Fibroblast of peridontal ligament (primary cell): ENCODE measurements around the gene INPP5K.
"Not testable (repeated sequence)": the region's sequence is repeated elsewhere in the genome, so short reads cannot be mapped to it uniquely, and the experiment has no call there.

Source experiments
- DNase-seq: peaks from one replicate; pipeline ENCODE4 v3.0.0-alpha.2; 2010; ENCODE audit errors: extremely low read depth

The INPP5K gene

DNA sequence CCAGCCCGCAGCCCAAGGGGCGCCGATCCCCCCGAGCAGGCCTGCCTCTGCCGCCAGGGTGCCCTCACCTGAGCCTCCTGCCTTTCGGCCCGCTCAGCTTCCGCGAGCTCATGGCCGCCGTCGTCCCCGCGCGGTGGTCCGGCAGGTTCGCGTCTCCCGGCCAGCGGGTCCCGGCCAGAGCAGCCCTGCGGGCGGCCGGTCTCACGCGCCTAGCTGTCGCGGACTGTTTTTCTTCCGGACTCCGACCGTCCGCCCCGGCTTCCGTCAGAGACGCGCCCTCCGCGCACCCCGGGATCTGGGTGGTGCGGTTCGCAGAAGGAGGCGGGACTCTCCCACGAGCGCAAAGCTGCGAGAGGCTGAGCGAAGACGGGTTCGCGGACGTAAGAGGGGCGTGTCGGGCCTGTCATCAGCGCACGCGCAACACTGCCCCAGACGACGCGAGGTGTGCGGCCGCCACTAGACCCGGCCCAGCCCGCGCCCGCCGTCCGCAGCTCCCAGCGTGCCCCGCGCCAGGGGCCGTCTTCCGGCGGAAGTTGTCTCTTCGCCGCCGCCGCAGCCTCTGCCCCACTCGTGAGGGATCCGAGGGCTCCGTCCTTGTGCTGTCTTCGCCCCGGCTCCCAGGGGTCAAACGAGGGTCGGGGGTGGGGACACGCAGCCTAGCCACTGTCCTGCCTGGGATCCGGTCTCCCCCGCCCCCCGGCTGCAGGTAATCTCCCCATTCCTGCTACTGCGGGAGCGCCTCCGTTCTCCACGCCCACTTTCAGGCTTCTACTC is at the start of gene INPP5K:
Gene INPP5K, minus strand, starts transcription at position 225 of the 774 bp plus-strand sequence. Its CDS starts 113 bp downstream, at position 112.
- peak; percentile 97 for DNase-seq

DNA sequence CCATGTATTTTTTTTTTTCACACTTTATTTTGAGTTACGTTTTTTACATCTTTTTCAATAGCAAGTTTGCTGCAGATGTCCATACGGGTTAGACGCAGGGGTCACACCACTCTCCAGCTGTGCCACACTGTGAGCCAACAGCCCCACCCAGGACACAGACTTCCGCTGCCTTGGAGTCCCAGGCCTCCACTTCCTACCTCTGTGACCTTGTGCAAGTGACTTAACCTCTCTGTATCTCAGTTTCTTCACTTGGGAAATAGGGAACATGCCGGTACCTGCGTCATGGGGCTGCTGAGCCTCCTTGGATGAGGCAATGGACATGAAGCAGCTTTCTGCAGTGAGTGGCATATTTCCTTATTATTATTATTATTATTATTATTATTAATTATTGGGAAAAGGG is 49.5 kb upstream of the INPP5K start:
- no peak for DNase-seq

DNA sequence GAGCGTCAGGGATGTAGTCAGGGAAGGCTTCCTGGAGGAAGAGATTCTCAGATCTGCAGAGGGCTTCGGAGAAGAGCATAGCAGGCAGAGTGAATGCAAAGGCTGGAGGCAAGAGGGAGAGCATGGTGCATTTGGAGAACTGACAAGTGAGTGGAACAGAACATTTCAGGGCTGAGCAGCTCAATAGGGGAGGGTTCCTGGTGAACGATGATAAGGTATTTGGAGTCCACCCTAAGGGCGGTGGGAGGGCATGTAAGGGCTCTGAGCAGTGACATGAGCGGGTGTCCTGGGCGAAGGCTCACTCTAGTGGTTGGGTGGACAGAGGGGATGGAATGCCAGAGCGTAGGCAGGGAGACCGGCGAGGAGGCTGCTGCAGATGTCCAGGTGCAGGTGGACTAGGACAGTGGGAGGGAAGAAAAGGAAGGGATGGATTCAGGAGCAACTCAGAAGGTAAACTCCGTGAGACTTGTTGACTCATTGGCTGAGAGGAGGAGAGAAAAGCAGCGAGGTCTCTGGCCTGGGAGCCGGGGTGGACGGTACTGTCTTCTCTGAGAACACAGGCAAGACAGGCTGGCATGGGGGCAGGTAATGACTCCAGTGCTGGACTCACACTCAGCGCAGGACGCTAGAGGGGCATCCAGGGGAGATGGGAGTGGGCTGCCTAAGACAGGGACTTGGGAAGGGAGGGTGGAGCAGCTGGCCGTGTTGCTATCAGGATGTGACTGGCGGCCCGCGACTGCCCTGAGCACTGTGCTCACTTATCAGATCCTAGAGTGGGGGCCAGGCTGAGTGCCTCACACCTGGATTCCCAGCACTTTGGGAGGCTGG is 47.6 kb upstream of the INPP5K start:
- DNase-seq = no peak

DNA sequence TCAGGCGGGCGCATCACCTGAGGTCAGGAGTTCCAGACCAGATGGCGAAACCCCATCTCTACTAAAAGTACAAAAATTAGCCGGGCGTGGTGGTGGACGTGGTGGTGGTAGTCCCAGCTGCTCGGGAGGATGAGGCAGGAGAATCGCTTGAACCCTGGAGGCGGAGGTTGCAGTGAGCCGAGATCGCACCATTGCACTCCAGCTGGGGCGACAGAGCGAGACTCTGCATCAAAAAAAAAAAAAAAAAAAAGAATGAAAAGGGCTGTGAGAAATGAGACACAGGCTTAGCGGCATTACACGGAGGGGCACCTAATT is 47.0 kb upstream of the INPP5K start:
- DNase-seq = not testable (repeated sequence)

DNA sequence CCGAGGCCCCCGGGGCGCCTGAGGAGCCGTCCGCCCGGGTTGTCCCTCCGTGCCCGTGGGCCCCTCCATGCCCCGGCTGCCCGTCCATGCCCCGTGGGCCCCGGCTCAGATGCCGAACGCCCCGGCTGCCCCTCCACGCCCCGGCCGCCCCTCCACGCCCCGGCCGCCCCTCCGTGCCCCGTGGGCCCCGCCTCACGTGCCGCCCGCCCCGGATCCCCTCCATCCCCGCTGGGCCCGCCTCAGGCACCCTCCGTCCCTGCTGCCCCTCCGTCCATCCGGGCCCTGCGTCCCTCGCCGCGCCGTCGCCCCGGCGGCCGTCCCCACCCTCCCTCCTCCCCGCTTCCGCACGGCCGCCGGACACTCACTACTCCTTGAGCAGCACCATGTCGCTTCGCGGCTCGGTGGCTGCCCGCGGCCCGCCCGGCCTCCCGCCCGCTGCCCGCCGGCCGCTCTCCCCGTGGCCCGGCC is 45.8 kb upstream of the INPP5K start:
- DNase-seq = no peak

- no peak for DNase-seq
Observed at GRCh38 chr17:1561420-1562175, 45.2 kb upstream of the INPP5K start.

DNA sequence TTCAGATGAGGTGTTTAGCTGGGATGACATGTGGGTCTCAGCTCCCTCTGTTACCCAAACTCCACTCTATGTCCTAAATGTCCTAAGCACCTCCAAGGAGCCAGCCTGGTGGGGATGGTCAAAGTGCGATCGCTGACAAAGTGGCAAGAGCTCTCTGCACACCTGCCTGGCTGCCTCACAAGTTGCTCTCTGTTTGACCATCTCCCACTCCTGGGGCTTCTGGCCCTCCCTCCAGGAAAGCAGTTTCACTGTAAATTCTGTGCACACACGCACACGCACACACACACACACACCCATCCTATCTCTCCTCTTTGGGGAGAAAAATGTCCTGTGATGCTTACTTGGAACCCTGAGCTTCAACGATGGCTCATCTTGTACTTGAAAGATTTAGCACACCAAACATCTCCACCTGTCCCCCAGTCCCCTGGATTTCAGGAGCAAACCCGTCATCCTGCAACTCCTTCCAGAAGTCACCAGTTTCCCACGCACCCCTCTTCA is 44.5 kb upstream of the INPP5K start:
- no peak for DNase-seq

DNA sequence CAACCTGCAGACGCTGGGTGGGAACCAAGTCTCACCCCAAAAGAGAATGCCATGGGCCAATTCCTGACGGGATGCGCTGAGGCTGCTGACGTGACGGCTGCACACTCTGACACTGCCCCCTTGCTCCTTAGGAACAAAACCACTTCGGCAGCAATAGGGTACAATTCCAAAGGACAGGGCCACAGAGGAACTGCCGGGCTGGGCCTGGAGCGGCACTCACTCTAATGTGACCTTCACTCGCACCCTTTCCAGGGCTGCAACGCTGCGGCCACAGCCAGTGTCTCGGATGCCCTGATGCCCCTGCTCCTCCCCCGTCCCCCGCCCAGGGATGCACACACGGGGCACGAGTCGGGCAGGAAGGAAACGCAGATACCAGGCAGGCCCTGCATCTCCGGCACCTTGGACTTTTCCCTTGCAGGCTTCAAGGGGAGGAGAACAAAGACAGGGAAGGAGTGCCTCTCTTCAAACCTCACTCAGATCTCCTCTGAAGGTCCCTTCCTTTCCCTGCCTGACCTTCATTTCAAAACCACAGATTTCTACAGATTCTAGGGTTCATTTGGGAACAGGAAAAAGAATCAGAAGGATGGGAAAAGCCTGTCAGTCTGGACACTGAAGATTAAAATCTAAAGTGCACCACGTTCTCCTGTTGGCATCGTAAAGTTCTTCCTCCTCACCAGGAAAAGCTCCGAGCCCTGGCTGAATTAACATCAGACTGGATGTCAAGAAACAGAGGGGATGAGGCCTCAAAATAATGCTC is 43.9 kb upstream of the INPP5K start:
- DNase-seq = no peak

- no peak for DNase-seq
Observed at GRCh38 chr17:1559047-1560043, 42.9 kb upstream of the INPP5K start.

DNA sequence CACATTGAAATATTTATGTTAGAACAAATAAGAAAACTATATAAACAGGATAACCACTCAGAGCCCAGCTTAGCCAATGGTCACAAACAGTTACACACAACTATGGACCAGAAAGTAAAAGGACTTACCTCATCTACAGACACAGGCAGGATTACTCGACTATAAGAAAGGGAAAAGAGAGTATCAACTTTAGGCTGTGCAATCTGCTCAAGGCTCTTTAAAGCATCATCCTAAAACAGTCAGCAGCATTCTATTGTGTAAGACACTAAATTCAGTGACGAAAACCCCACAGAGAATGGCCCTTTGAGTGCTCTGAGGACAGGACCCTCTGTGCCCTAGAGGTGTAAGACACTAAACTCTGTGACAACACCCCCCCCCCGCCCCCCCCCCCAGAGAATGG is 42.0 kb upstream of the INPP5K start:
- DNase-seq = no peak

GRCh38 chr17:1557355-1558095 is 41.1 kb upstream of the INPP5K start:
- DNase-seq = no peak

GRCh38 chr17:1555651-1556471 is 39.4 kb upstream of the INPP5K start:
- no peak for DNase-seq

GRCh38 chr17:1554751-1555540 is 38.5 kb upstream of the INPP5K start:
- DNase-seq = no peak

- no peak for DNase-seq
Observed at GRCh38 chr17:1553354-1554266, 37.2 kb upstream of the INPP5K start.

DNA sequence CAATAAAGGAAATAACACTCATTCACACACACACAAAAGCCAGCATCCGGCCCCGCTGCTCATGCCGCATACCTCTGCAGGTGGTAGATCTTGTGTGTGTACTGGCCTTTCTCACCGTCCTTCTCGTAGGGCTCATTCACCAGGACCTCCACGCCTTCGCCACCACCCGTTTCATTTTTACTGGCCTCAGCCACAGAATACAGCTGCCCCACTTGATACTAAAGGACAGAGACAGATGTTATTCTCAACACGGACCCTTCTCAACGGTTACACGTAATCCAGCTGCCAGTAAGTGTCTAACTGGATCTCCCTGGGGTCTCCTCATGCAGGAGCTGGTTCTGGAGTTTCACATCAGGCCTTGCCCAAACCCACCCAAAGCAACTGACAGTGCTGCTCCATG is 36.5 kb upstream of the INPP5K start:
- DNase-seq = no peak

GRCh38 chr17:1551741-1552140 is 35.3 kb upstream of the INPP5K start:
- DNase-seq = no peak

GRCh38 chr17:1548032-1548431 is 31.6 kb upstream of the INPP5K start:
- DNase-seq = no peak
